GM12878 (cell line): Measurements from ENCODE around the gene NBEA. TPM values are rescaled to one million over a fixed set of nuclear protein-coding genes. Genes with fewer than 3 reads are reported as not detected.

ENCODE experiments used
- ATAC-seq: fragments of 200-7000 bp; cut with Tn5 transposase; 3 replicates; pipeline ENCODE4 v1.9.1; 2020; ENCODE audit warnings: mild to moderate bottlenecking, moderate library complexity
- BruUV-seq: library from RNA; stranded (reverse); fragments of 400-500 nt; replicated peaks from 2 replicates; lab custom pipeline; 2021; lab: Mats Ljungman, UMichigan
- CTCF ChIA-PET: fragments of 300-600 bp; sonication (Branson Sonifier 250); formaldehyde crosslinking; extraction: SDS; loops from one replicate; lab custom pipeline; 2021; ENCODE audit warnings: inconsistent platforms; lab: Yijun Ruan, JAX
- POLR2A ChIA-PET: fragments of 350-600 bp; formaldehyde crosslinking; extraction: SDS; loops from one replicate; lab custom pipeline; 2021; ENCODE audit warnings: inconsistent platforms; lab: Charles Lee
- RAD21 ChIA-PET: fragments of 300-600 bp; sonication (Branson Sonifier 250); formaldehyde crosslinking; loops from one replicate; lab custom pipeline; 2023; ENCODE audit warnings: antibody characterized with exemption; ENCODE audit not compliant: unreplicated experiment; lab: Charles Lee
- SMC1A ChIA-PET: fragments of 300-600 bp; sonication (Branson Sonifier 250); formaldehyde crosslinking; loops from one replicate; lab custom pipeline; 2023; ENCODE audit not compliant: unreplicated experiment, uncharacterized antibody; lab: Charles Lee
- DNase-seq: peaks from one replicate; pipeline ENCODE4 v3.0.0-alpha.2; 2011; ENCODE audit warnings: low read depth, low spot score
- FAIRE-seq: peaks from 3 replicates; lab custom pipeline; 2011; peaks lifted over from hg19 to GRCh38; lab: Jason Lieb, UNC
- H2AFZ ChIP-seq: 2 replicates; pipeline ENCODE4 v1.6.0; 2011; ENCODE audit warnings: low read depth, low read length, control low read depth; ENCODE audit not compliant: control insufficient read depth
- H3K27ac ChIP-seq: 2 replicates; pipeline ENCODE4 v1.5.1; 2011; ENCODE audit warnings: control low read depth; ENCODE audit not compliant: control insufficient read depth, insufficient read depth
- H3K27me3 ChIP-seq, 2 experiments: replicated peaks in 1 of 2; 2 replicates each; pipeline versions ENCODE4 v1.6.0 to v1.6.1; 2011; ENCODE audit warnings: low read length in 1 of 2; ENCODE audit not compliant: control insufficient read depth in 2 of 2, insufficient read depth in 2 of 2
- H3K36me3 ChIP-seq, 2 experiments: 2 replicates each; pipeline ENCODE4 v1.5.1; 2011; ENCODE audit warnings: low read length in 1 of 2; ENCODE audit not compliant: control insufficient read depth in 2 of 2, insufficient read depth in 2 of 2
- H3K4me1 ChIP-seq: 2 replicates; pipeline ENCODE4 v1.6.1; 2011; ENCODE audit warnings: mild to moderate bottlenecking, low read length, moderate library complexity, mixed read lengths; ENCODE audit not compliant: control insufficient read depth, insufficient read depth
- H3K4me2 ChIP-seq: 2 replicates; pipeline ENCODE4 v1.6.0; 2011; ENCODE audit warnings: control low read depth; ENCODE audit not compliant: control insufficient read depth, insufficient read depth
- H3K4me3 ChIP-seq: fragments of 200-600 bp; sonication (generic); 2 replicates; pipeline ENCODE4 v1.5.1; 2016
- H3K79me2 ChIP-seq: 2 replicates; pipeline ENCODE4 v1.6.0; 2011; ENCODE audit warnings: low read length; ENCODE audit not compliant: control insufficient read depth, insufficient read depth
- H3K9ac ChIP-seq: 2 replicates; pipeline ENCODE4 v1.8.0; 2011; ENCODE audit warnings: low read length, control low read depth, mixed read lengths; ENCODE audit not compliant: control insufficient read depth, insufficient read depth
- H3K9me3 ChIP-seq: replicated peaks from 3 replicates; pipeline ENCODE4 v1.5.1; 2011; ENCODE audit warnings: mild to moderate bottlenecking, low read length; ENCODE audit not compliant: control insufficient read depth, insufficient read depth
- H4K20me1 ChIP-seq: 2 replicates; pipeline ENCODE4 v1.6.0; 2011; ENCODE audit not compliant: control insufficient read depth, insufficient read depth
- BCLAF1 ChIP-seq: fragments of 450-650 bp; IDR thresholded peaks from 2 replicates; pipeline ENCODE4 v1.6.1; 2017; ENCODE audit warnings: antibody characterized with exemption, mild to moderate bottlenecking, moderate library complexity
- CTCF ChIP-seq, 3 experiments: IDR thresholded peaks in 2 of 3; conservative IDR thresholded peaks in 1 of 3; 2 replicates each; pipeline ENCODE4 v1.5.1; 2011; ENCODE audit warnings: low read depth in 3 of 3, low read length in 3 of 3, mild to moderate bottlenecking in 3 of 3, control low read depth in 2 of 3, moderate library complexity in 2 of 3, inconsistent platforms in 1 of 3, mixed read lengths in 1 of 3; ENCODE audit not compliant: control insufficient read depth in 2 of 3, insufficient read depth in 1 of 3; ENCODE audit errors: extremely low read depth in 1 of 3
- EGR1 ChIP-seq, 2 experiments: IDR thresholded peaks; 1 replicate in 1 of 2; 2 replicates in 1 of 2; pipeline ENCODE4 v1.6.1; 2011 to 2012; ENCODE audit warnings: low read depth in 2 of 2, low read length in 2 of 2, borderline replicate concordance in 1 of 2, mild to moderate bottlenecking in 1 of 2, moderate library complexity in 1 of 2
- FOXM1 ChIP-seq: IDR thresholded peaks from 2 replicates; pipeline ENCODE4 v1.6.1; 2012; ENCODE audit warnings: low read depth, mild to moderate bottlenecking, inconsistent platforms, low read length, moderate library complexity
- KDM1A ChIP-seq: fragments of 200-600 bp; sonication (generic); IDR thresholded peaks from 2 replicates; pipeline ENCODE4 v1.6.1; 2016; ENCODE audit warnings: borderline replicate concordance
- MTA3 ChIP-seq: IDR thresholded peaks from 2 replicates; pipeline ENCODE4 v1.6.1; 2012; ENCODE audit warnings: low read length, inconsistent platforms, borderline replicate concordance
- MYC ChIP-seq: IDR thresholded peaks from 2 replicates; pipeline ENCODE4 v1.6.1; 2011; ENCODE audit warnings: mild to moderate bottlenecking, low read length, moderate library complexity, inconsistent platforms; ENCODE audit not compliant: insufficient read depth, insufficient replicate concordance, insufficient read length, severe bottlenecking
- RCOR1 ChIP-seq: conservative IDR thresholded peaks from 2 replicates; pipeline ENCODE4 v1.6.1; 2012; ENCODE audit warnings: low read depth, low read length, improper control_type of control experiment
- SMAD5 ChIP-seq: IDR thresholded peaks from 2 replicates; pipeline ENCODE4 v1.6.1; 2016; ENCODE audit warnings: antibody characterized with exemption, low read depth
- SMC3 ChIP-seq: IDR thresholded peaks from 2 replicates; pipeline ENCODE4 v1.6.1; 2011; ENCODE audit warnings: low read length, improper control_type of control experiment, borderline replicate concordance
- SPI1 ChIP-seq: IDR thresholded peaks from 2 replicates; pipeline ENCODE4 v1.6.1; 2011; ENCODE audit warnings: low read depth, mild to moderate bottlenecking, low read length, moderate library complexity, borderline replicate concordance; ENCODE audit not compliant: insufficient read depth
- SRF ChIP-seq, 2 experiments: IDR thresholded peaks; 2 replicates each; pipeline ENCODE4 v1.6.1; 2011; ENCODE audit warnings: low read depth in 2 of 2, low read length in 2 of 2, mild to moderate bottlenecking in 1 of 2, moderate library complexity in 1 of 2
- TARDBP ChIP-seq: IDR thresholded peaks from 2 replicates; pipeline ENCODE4 v1.6.1; 2016; ENCODE audit warnings: borderline replicate concordance
- ZBED1 ChIP-seq: IDR thresholded peaks from 2 replicates; pipeline ENCODE4 v1.6.1; 2016; ENCODE audit warnings: borderline replicate concordance
- ZBTB40 ChIP-seq: fragments of 450-650 bp; IDR thresholded peaks from 2 replicates; pipeline ENCODE4 v1.6.1; 2016; ENCODE audit warnings: mild to moderate bottlenecking, moderate library complexity, borderline replicate concordance
- ZNF207 ChIP-seq: fragments of 450-650 bp; IDR thresholded peaks from 2 replicates; pipeline ENCODE4 v1.6.1; 2014; ENCODE audit warnings: antibody characterized with exemption, mild to moderate bottlenecking, borderline replicate concordance
- WGBS: methylation state at CpG from one replicate; pipeline ENCODE4 v1.1.6; 2016; ENCODE audit warnings: low lambda C conversion rate; ENCODE audit not compliant: insufficient replicate concordance, insufficient coverage; ENCODE audit errors: missing lambda C conversion rate; 5-methylcytosine and 5-hydroxymethylcytosine counted together
- in situ Hi-C: fragments of 300-500 bp; cut with MboI; formaldehyde crosslinking; loops from 9 replicates; pipeline ENCODE4 v1.14.3; 2018; ENCODE audit warnings: mixed read lengths
- intact Hi-C: fragments of 100-400 bp; cut with micrococcal nuclease; formaldehyde crosslinking; loops from one replicate; pipeline ENCODE4 v1.14.2; 2022; ENCODE audit not compliant: unreplicated experiment
- polyA plus RNA-seq, 11 experiments: library from polyadenylated mRNA; depleted of rRNA in 4 of 11; unstranded in 6 of 11; stranded (reverse) in 5 of 11; fragments of >200 nt; fragmentation: Nextera tagmentation in 4 of 11; fragmentation: Illumina TruSeq in 1 of 11; extraction: Ambion mirVana in 4 of 11; extraction: Trizol in 1 of 11; gene quantifications; 1 replicate in 1 of 11; 2 replicates in 10 of 11; pipeline versions ENCODE4 v1.2.1 to v1.2.3, GENCODE V29; 2011 to 2016; ENCODE audit warnings: inconsistent platforms in 2 of 11, missing spikeins in 2 of 11, low read depth in 1 of 11
- total RNA-seq, 4 experiments: library from RNA; depleted of rRNA in 3 of 4; stranded (reverse); fragments of >200 nt in 3 of 4; fragmentation: Illumina TruSeq in 1 of 4; extraction: Trizol in 1 of 4; gene quantifications; 2 replicates each; pipeline versions ENCODE4 v1.2.1 to v1.2.3, GENCODE V29; 2013 to 2021

The NBEA gene
- total and polyA plus RNA-seq, 10 of the 15 experiments (the other 5 are each of a cell fraction or from before 2014, with no cell fraction given), result 0.23 to 3.6 (median 0.55) TPM

- Histone ChIP-seq H3K4me1 (no peaks in the 10 kb centered on the region), H3K36me3 (no peaks in the 10 kb centered on the region), H4K20me1 (no peaks in the 10 kb centered on the region), H3K27me3 (no peaks in the 10 kb centered on the region), H3K9me3 (no peaks in the 10 kb centered on the region), H3K9ac (no peak overlapping the region), H2AFZ (no peak overlapping the region), H3K79me2 (no peaks in the 10 kb centered on the region), H3K27ac (no peak overlapping the region), H3K4me3 (no peak overlapping the region), H3K4me2 (no peak overlapping the region)
- POLR2A ChIA-PET, result no interaction called here
- SMC1A ChIA-PET, result interaction anchor here (1.5 kb wide), 1 partner anchor 15 kb away, joined by 3 read pairs; no protein-coding TSS in a partner anchor
- WGBS, result 25% methylated on average over 2 of the region's 2 CpGs
- FAIRE-seq (no peak), ATAC-seq (no peak), DNase-seq (no peak)
- BruUV-seq, result no TSS peak
- RAD21 ChIA-PET, result no interaction called here
- in situ Hi-C loops, result no loop called here
- intact Hi-C loops, result no loop called here
- CTCF ChIA-PET, result interaction anchor here (0.6 kb wide), 1 partner anchor 1003 kb away, joined by 3 read pairs; no protein-coding TSS in a partner anchor
- TF ChIP-seq SRF (IDR thresholded peaks at IDR 0.05; ENCODE audit: low read depth in 2 of 2, low read length in 2 of 2), result no peak
- no peak for TF ChIP-seq SMC3
- TF ChIP-seq KDM1A, result no peak
- TF ChIP-seq CTCF (IDR thresholded peaks at IDR 0.05 in 2 of 3, conservative IDR thresholded peaks at IDR 0.05 in 1 of 3; ENCODE audit: control insufficient read depth in 2 of 3, extremely low read depth in 1 of 3, insufficient read depth in 1 of 3, low read depth in 3 of 3, low read length in 3 of 3), result no peak
- TF ChIP-seq ZBED1, result no peak
- TF ChIP-seq MYC, result no peak
- TF ChIP-seq RCOR1, result no peak
- no peak for TF ChIP-seq FOXM1
- TF ChIP-seq SPI1, result no peak
- no peak for TF ChIP-seq EGR1 (IDR thresholded peaks at IDR 0.05; ENCODE audit: borderline replicate concordance in 1 of 2, low read depth in 2 of 2, low read length in 2 of 2)
- no peak for TF ChIP-seq ZBTB40
- no peak for TF ChIP-seq SMAD5
- TF ChIP-seq TARDBP, result no peak
- no peak for TF ChIP-seq MTA3
- TF ChIP-seq ZNF207, result no peak
- no peak for TF ChIP-seq BCLAF1
These were observed 150.7 kb downstream of the NBEA start for GRCh38 chr13:35092751-35093150.
